Prostate gland (tissue), 2 donors: ENCODE measurements around the gene CHRNA9. TPM values are rescaled to one million over a fixed set of nuclear protein-coding genes. Genes with fewer than 3 reads are reported as not detected.

Experiments
- DNase-seq: peaks from one replicate; pipeline ENCODE4 v3.0.0-alpha.2; 2019; ENCODE audit warnings: low spot score
- H3K27ac ChIP-seq, 2 donors: fragments of 200-600 bp; sonication (generic); 2 replicates each; pipeline ENCODE4 v1.5.1; 2017 to 2019
- H3K27me3 ChIP-seq: fragments of 200-600 bp; sonication (generic); replicated peaks from 2 replicates; pipeline ENCODE4 v1.5.1; 2019; ENCODE audit not compliant: insufficient read depth
- H3K36me3 ChIP-seq, 2 donors: fragments of 200-600 bp; sonication (generic); 1 replicate in 1 of 2; 2 replicates in 1 of 2; pipeline versions ENCODE4 v1.5.1 to v1.8.1; 2017 to 2019
- H3K4me1 ChIP-seq: fragments of 200-600 bp; sonication (generic); replicated peaks from 2 replicates; pipeline ENCODE4 v1.5.1; 2019
- H3K4me3 ChIP-seq, 2 donors: fragments of 200-600 bp; sonication (generic); 2 replicates each; pipeline ENCODE4 v1.5.1; 2017 to 2019
- H3K9me3 ChIP-seq: fragments of 200-600 bp; sonication (generic); 2 replicates; pipeline ENCODE4 v1.5.1; 2017
- POLR2A ChIP-seq: fragments of 450-650 bp; IDR thresholded peaks from one replicate; pipeline ENCODE4 v1.6.1; 2016; ENCODE audit warnings: antibody characterized with exemption, mild to moderate bottlenecking
- POLR2AphosphoS5 ChIP-seq: sonication (generic); formaldehyde crosslinking; IDR thresholded peaks from one replicate; pipeline ENCODE4 v1.6.1; 2017; ENCODE audit warnings: antibody characterized with exemption
- WGBS: methylation state at CpG from one replicate; pipeline ENCODE4 v1.1.5; 2018; 5-methylcytosine and 5-hydroxymethylcytosine counted together
- intact Hi-C: fragments of 100-400 bp; cut with DNase I; formaldehyde crosslinking; loops from one replicate; pipeline ENCODE4 v1.14.2; 2022
- total RNA-seq, 2 donors: library from RNA; depleted of rRNA; stranded (reverse); fragments of >200 nt; gene quantifications; one replicate each; pipeline ENCODE4 v1.1.0, GENCODE V29; 2016
- TF ChIP-seq, protein P1 (sequence below), 4 experiments: fragments of 200-600 bp in 2 of 4; fragments of 450-650 bp in 2 of 4; sonication (generic) in 2 of 4; IDR thresholded peaks; 1 replicate in 3 of 4; 2 replicates in 1 of 4; pipeline ENCODE4 v1.5.1; 2016 to 2019; ENCODE audit warnings: antibody characterized with exemption in 4 of 4, mild to moderate bottlenecking in 2 of 4, moderate library complexity in 2 of 4

CHRNA9 gene
- total RNA-seq, 2 donors from 2014 or later = not detected

DNA sequence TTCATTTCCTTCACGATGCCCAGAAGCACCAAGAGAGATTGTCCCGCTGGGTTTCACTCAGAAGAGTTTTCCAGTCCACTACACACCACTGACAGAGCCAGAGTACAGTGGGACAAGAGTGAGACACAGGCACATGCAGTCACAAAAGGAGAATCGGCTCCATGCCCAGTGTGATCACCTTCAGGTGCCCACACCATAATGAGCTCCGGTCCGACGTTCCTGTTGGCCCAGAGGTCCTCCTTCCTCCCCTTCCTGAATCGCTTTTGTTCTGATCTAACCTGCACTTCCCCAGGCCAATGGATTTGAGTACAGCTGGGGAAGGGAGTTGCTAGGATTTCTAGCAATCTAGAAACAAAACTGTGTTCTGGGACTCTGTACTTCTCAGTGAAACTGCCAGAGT is 4.6 kb upstream of the CHRNA9 start:
- no peak for DNase-seq
- no peak overlapping the region for H3K4me3 ChIP-seq
- no peaks in the 10 kb centered on the region for H3K9me3 ChIP-seq
- no peaks in the 10 kb centered on the region for H3K4me1 ChIP-seq
- H3K36me3 ChIP-seq = no peaks in the 10 kb centered on the region
- TF ChIP-seq POLR2A = no peak
- TF ChIP-seq, protein P1, sequence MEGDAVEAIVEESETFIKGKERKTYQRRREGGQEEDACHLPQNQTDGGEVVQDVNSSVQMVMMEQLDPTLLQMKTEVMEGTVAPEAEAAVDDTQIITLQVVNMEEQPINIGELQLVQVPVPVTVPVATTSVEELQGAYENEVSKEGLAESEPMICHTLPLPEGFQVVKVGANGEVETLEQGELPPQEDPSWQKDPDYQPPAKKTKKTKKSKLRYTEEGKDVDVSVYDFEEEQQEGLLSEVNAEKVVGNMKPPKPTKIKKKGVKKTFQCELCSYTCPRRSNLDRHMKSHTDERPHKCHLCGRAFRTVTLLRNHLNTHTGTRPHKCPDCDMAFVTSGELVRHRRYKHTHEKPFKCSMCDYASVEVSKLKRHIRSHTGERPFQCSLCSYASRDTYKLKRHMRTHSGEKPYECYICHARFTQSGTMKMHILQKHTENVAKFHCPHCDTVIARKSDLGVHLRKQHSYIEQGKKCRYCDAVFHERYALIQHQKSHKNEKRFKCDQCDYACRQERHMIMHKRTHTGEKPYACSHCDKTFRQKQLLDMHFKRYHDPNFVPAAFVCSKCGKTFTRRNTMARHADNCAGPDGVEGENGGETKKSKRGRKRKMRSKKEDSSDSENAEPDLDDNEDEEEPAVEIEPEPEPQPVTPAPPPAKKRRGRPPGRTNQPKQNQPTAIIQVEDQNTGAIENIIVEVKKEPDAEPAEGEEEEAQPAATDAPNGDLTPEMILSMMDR (IDR thresholded peaks at IDR 0.05) = no peak
- TF ChIP-seq POLR2AphosphoS5 = no peak
- no peak overlapping the region for H3K27ac ChIP-seq
- intact Hi-C loops = no loop called here
- 90% methylated on average over 6 of the region's 7 CpGs for WGBS
- no peaks in the 10 kb centered on the region for H3K27me3 ChIP-seq

DNA sequence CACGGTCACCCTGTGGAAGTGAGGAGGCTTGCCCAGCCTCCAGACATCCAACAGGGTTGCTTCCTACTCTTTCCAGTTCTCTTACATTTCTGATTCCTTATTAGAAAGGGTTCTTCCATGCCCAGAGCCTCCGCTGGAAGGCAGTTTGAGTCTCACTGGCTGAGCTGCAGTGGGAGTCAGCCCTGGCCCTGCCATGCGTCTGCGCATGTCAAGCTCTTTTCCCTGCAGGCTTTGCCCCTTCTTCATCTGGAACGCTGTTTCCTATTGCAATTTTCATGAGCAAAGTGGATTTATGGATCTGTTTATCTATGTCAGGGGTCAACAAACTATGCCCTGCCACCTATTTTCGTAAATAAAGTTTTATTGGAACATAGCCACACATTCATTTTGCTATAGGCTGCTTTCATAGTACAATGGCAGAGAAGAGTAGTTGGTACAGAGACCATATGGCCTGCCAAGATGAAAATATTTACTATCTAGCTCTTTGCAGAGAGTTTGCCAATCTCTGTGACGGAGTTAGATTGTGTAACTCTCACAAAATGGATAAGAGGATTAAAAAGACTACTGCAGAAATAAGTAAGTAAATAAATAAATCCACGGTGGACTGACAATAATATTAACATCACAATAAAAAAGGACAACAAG is 3.9 kb upstream of the CHRNA9 start:
- no peaks in the 10 kb centered on the region for H3K36me3 ChIP-seq
- peak; percentile 40 for DNase-seq
- H3K27ac ChIP-seq = no peak overlapping the region
- H3K4me3 ChIP-seq = no peak overlapping the region
- no peaks in the 10 kb centered on the region for H3K9me3 ChIP-seq
- TF ChIP-seq POLR2A (no peak), POLR2AphosphoS5 (peak; percentile 50)
- intact Hi-C loops = no loop called here
- no peaks in the 10 kb centered on the region for H3K4me1 ChIP-seq
- WGBS = 59% methylated on average over 8 of the region's 8 CpGs
- H3K27me3 ChIP-seq = no peaks in the 10 kb centered on the region

GRCh38 chr4:40331961-40332360 is 3.2 kb upstream of the CHRNA9 start:
- no peaks in the 10 kb centered on the region for H3K4me1 ChIP-seq
- 94% methylated on average over 3 of the region's 3 CpGs for WGBS
- intact Hi-C loops = no loop called here
- H3K9me3 ChIP-seq = no peaks in the 10 kb centered on the region
- DNase-seq = no peak
- H3K27me3 ChIP-seq = no peaks in the 10 kb centered on the region
- TF ChIP-seq POLR2A (no peak), POLR2AphosphoS5 (no peak)
- TF ChIP-seq, protein P1 (IDR thresholded peaks at IDR 0.05) = no peak
- H3K27ac ChIP-seq = no peak overlapping the region
- H3K36me3 ChIP-seq = no peaks in the 10 kb centered on the region
- no peak overlapping the region for H3K4me3 ChIP-seq

DNA sequence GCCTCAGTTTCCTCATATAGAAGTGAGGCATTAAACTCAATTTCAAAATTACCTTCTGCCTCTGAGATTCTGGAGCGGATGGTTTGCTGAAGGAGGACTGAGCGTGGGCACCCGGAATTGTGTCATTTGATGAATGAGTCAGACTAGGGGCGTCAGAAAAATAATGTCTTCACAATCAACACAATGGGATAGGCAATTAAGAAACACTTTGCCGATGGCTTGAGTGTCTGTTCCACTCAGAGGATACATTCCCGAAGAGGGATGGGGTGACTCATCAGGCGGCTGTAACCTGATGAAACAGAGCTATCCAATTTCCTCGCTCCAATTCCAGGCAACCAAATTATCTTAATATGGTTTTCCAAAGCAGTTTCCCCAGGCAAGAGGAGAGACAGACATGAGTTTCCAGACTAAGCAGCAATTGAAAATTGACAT is 1.2 kb upstream of the CHRNA9 start:
- Histone ChIP-seq H3K27ac (no peak overlapping the region), H3K36me3 (no peaks in the 10 kb centered on the region), H3K9me3 (no peaks in the 10 kb centered on the region), H3K4me1 (no peaks in the 10 kb centered on the region), H3K4me3 (no peak overlapping the region), H3K27me3 (no peaks in the 10 kb centered on the region)
- 78% methylated on average over 8 of the region's 8 CpGs for WGBS
- TF ChIP-seq, protein P1 (IDR thresholded peaks at IDR 0.05) = no peak
- no peak for TF ChIP-seq POLR2A
- TF ChIP-seq POLR2AphosphoS5 = no peak
- DNase-seq = no peak
- intact Hi-C loops = no loop called here

DNA sequence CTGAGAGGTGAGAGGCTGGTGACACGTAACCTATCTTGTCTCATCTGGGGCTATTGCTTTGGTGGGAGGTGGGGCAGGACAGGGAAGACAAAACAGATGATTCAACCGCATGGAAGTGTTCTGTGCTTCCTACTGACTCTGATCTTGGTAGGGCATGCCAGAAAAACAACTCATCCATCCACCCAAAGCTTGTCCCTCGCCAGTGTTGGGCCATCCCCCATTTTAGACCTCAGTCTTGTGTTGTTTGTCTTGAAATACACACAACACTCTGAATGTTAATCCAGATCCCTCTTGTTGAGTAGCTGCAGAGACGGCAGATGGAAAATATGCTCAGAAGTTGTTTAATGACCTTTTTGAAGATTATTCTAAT is 377 bp downstream of the CHRNA9 start:
- Histone ChIP-seq H3K4me3 (no peak overlapping the region), H3K4me1 (no peaks in the 10 kb centered on the region), H3K9me3 (no peaks in the 10 kb centered on the region), H3K27me3 (no peaks in the 10 kb centered on the region), H3K27ac (no peak overlapping the region), H3K36me3 (no peaks in the 10 kb centered on the region)
- DNase-seq = no peak
- intact Hi-C loops = no loop called here
- WGBS = 77% methylated on average over 4 of the region's 4 CpGs
- TF ChIP-seq, protein P1 (IDR thresholded peaks at IDR 0.05) = no peak
- no peak for TF ChIP-seq POLR2A
- no peak for TF ChIP-seq POLR2AphosphoS5
